ENCODE measurements around the gene CCDC92.

- no peak for TF ChIP-seq CTCF (IDR thresholded peaks at IDR 0.05)
- TF ChIP-seq EZH2 (IDR thresholded peaks at IDR 0.05): no peak
- TF ChIP-seq EZH2phosphoT487 (IDR thresholded peaks at IDR 0.05): no peak
Observed at GRCh38 chr12:123939716-123940626, 32.7 kb downstream of the CCDC92 start.
